HEK293 (cell line): ENCODE measurements around the gene LAMA1.

Experiments used
- CTCF ChIA-PET: fragments of 350-600 bp; formaldehyde crosslinking; extraction: SDS; loops from one replicate; lab custom pipeline; 2021; ENCODE audit warnings: antibody characterized with exemption; lab: Yijun Ruan, JAX
- POLR2A ChIA-PET: fragments of 300-600 bp; formaldehyde crosslinking; extraction: SDS; loops from one replicate; lab custom pipeline; 2020; ENCODE audit warnings: antibody characterized with exemption, inconsistent platforms; lab: Yijun Ruan, JAX
- H3K27ac ChIP-seq: fragments of 200-500 bp; sonication (Bioruptor generic); 2 replicates; pipeline ENCODE4 v1.5.1; 2014; ENCODE audit warnings: low read depth, low read length, control low read depth, inconsistent platforms; ENCODE audit errors: extremely low read depth
- H3K36me3 ChIP-seq, 2 experiments: fragments of 200-500 bp in 1 of 2; sonication (Bioruptor generic) in 1 of 2; 1 replicate in 1 of 2; 2 replicates in 1 of 2; pipeline ENCODE4 v1.5.1; 2014 to 2017; ENCODE audit warnings: inconsistent platforms in 2 of 2, low read length in 2 of 2; ENCODE audit not compliant: control insufficient read depth in 2 of 2, insufficient read depth in 1 of 2
- H3K4me1 ChIP-seq: fragments of 200-500 bp; sonication (Bioruptor generic); 2 replicates; pipeline ENCODE4 v1.5.1; 2014; ENCODE audit warnings: mild to moderate bottlenecking, low read length, inconsistent platforms; ENCODE audit not compliant: control insufficient read depth, insufficient read depth
- H3K4me3 ChIP-seq: 2 replicates; pipeline ENCODE4 v1.5.1; 2011; ENCODE audit warnings: low read depth, mild to moderate bottlenecking, control low read depth, low read length, moderate library complexity
- H3K9me3 ChIP-seq: fragments of 200-500 bp; sonication (Bioruptor generic); 2 replicates; pipeline ENCODE4 v1.5.1; 2014; ENCODE audit warnings: low read depth, low read length, inconsistent platforms; ENCODE audit not compliant: control insufficient read depth, insufficient read depth
- GLIS1 ChIP-seq: fragments of 450-650 bp; formaldehyde crosslinking; IDR thresholded peaks from 2 replicates; pipeline ENCODE4 v1.5.1; 2016; ENCODE audit warnings: missing biosample characterization, missing genetic modification characterization
- TRIM28 ChIP-seq: IDR thresholded peaks from 2 replicates; pipeline ENCODE4 v1.6.1; 2011; ENCODE audit warnings: low read length, control low read depth, borderline replicate concordance
- ZBTB44 ChIP-seq: fragments of 450-650 bp; IDR thresholded peaks from 2 replicates; pipeline ENCODE4 v1.5.1; 2018; ENCODE audit warnings: missing biosample characterization, mild to moderate bottlenecking, missing genetic modification characterization
- ZBTB48 ChIP-seq: fragments of 450-650 bp; formaldehyde crosslinking; IDR thresholded peaks from 2 replicates; pipeline ENCODE4 v1.5.1; 2016; ENCODE audit warnings: missing biosample characterization, missing genetic modification characterization
- ZFP3 ChIP-seq: fragments of 450-650 bp; formaldehyde crosslinking; IDR thresholded peaks from 2 replicates; pipeline ENCODE4 v1.5.1; 2016; ENCODE audit warnings: low read depth, missing biosample characterization, missing genetic modification characterization
- ZNF202 ChIP-seq: fragments of 450-650 bp; formaldehyde crosslinking; IDR thresholded peaks from 2 replicates; pipeline ENCODE4 v1.5.1; 2016; ENCODE audit warnings: missing biosample characterization, missing genetic modification characterization, borderline replicate concordance
- ZNF221 ChIP-seq: fragments of 450-650 bp; formaldehyde crosslinking; IDR thresholded peaks from 2 replicates; pipeline ENCODE4 v1.5.1; 2017; ENCODE audit warnings: missing biosample characterization, missing genetic modification characterization, borderline replicate concordance
- ZNF223 ChIP-seq: fragments of 450-650 bp; formaldehyde crosslinking; IDR thresholded peaks from 2 replicates; pipeline ENCODE4 v1.5.1; 2016; ENCODE audit warnings: missing biosample characterization, missing genetic modification characterization
- ZNF311 ChIP-seq: fragments of 450-650 bp; formaldehyde crosslinking; IDR thresholded peaks from 2 replicates; pipeline ENCODE4 v1.5.1; 2017; ENCODE audit warnings: missing biosample characterization, missing genetic modification characterization, borderline replicate concordance
- ZNF521 ChIP-seq: fragments of 450-650 bp; formaldehyde crosslinking; IDR thresholded peaks from 2 replicates; pipeline ENCODE4 v1.5.1; 2017; ENCODE audit warnings: missing biosample characterization, mild to moderate bottlenecking, missing genetic modification characterization
- ZNF610 ChIP-seq: fragments of 450-650 bp; formaldehyde crosslinking; IDR thresholded peaks from 2 replicates; pipeline ENCODE4 v1.5.1; 2016; ENCODE audit warnings: missing biosample characterization, missing genetic modification characterization, borderline replicate concordance
- ZNF658 ChIP-seq: fragments of 450-650 bp; formaldehyde crosslinking; IDR thresholded peaks from 2 replicates; pipeline ENCODE4; 2016; ENCODE audit warnings: missing biosample characterization, missing genetic modification characterization
- ZNF777 ChIP-seq: fragments of 450-650 bp; formaldehyde crosslinking; IDR thresholded peaks from 2 replicates; pipeline ENCODE4 v1.5.1; 2017; ENCODE audit warnings: missing biosample characterization, missing genetic modification characterization, borderline replicate concordance
- ZSCAN18 ChIP-seq: fragments of 450-650 bp; formaldehyde crosslinking; IDR thresholded peaks from 2 replicates; pipeline ENCODE4 v1.5.1; 2016; ENCODE audit warnings: missing biosample characterization, missing genetic modification characterization
- ZSCAN5A ChIP-seq: fragments of 450-650 bp; formaldehyde crosslinking; IDR thresholded peaks from 2 replicates; pipeline ENCODE4 v1.5.1; 2016; ENCODE audit warnings: missing biosample characterization, missing genetic modification characterization
- ZXDB ChIP-seq: fragments of 450-650 bp; formaldehyde crosslinking; IDR thresholded peaks from 2 replicates; pipeline ENCODE4 v1.5.1; 2016; ENCODE audit warnings: missing biosample characterization, missing genetic modification characterization
- TF ChIP-seq, protein P1 (sequence below): fragments of 450-650 bp; formaldehyde crosslinking; conservative IDR thresholded peaks from 2 replicates; pipeline ENCODE4 v1.5.1; 2016; ENCODE audit warnings: low read depth, missing biosample characterization, missing genetic modification characterization
- TF ChIP-seq, protein P2 (sequence below): fragments of 450-650 bp; formaldehyde crosslinking; IDR thresholded peaks from 2 replicates; pipeline ENCODE4 v1.5.1; 2016; ENCODE audit warnings: missing biosample characterization, missing genetic modification characterization
- TF ChIP-seq, protein P3 (sequence below): fragments of 450-650 bp; formaldehyde crosslinking; IDR thresholded peaks from 2 replicates; pipeline ENCODE4 v1.5.1; 2016; ENCODE audit warnings: missing biosample characterization, missing genetic modification characterization

LAMA1 gene

DNA sequence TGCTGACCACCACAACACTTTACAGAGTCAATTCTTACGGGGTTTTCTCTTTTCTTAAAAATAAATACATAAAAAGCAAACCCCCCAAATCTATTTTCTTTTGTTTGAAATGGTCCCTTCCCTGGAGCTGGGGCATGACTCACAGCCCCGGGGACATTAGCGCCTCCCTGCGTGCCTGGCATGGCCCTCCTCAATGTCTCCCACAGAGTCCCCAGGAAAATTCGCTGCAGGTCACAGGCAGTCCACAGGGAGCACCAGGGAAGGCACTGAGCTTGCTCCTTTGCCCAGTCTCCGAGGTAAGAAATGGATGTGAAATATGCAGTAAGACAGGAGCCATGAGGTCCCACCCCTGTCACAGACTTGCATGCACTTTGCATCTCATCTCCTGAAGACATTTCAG is 142.5 kb downstream of the LAMA1 start:
- Histone ChIP-seq H3K9me3 (no peaks in the 10 kb centered on the region), H3K27ac (no peak overlapping the region), H3K4me3 (no peak overlapping the region), H3K4me1 (no peaks in the 10 kb centered on the region), H3K36me3 (peaks cover 0 to 5% of the 10 kb centered on the region in 2 experiments; a peak in 1 of 3 replicates)
- ChIA-PET POLR2A (no interaction called here), CTCF (interaction anchor here (1.2 kb wide), 1 partner anchor 55 kb away, joined by 3 read pairs; no protein-coding TSS in a partner anchor)
- no peak for TF ChIP-seq ZNF223 (tag by site-specific recombination)
- peak; percentile 60 for TF ChIP-seq GLIS1 (tag by site-specific recombination)
- TF ChIP-seq ZNF521 (tag by site-specific recombination): no peak
- TF ChIP-seq ZSCAN18 (tag by site-specific recombination): no peak

GRCh38 chr18:6971823-6972478 is 145.6 kb downstream of the LAMA1 start:
- Histone ChIP-seq H3K4me3 (no peak overlapping the region), H3K27ac (no peak overlapping the region), H3K9me3 (no peaks in the 10 kb centered on the region), H3K4me1 (no peaks in the 10 kb centered on the region), H3K36me3 (peaks cover 0 to under 1% of the 10 kb centered on the region in 2 experiments; a peak in 1 of 3 replicates)
- CTCF ChIA-PET: interaction anchor here (0.6 to 0.8 kb wide), 2 partner anchors 9 to 15 kb away, joined by 3 read pairs; no protein-coding TSS in a partner anchor
- POLR2A ChIA-PET: no interaction called here
- TF ChIP-seq TRIM28 (no peak), ZNF221 (tag by site-specific recombination) (no peak), ZNF202 (tag by site-specific recombination) (no peak), ZSCAN5A (tag by site-specific recombination) (no peak), ZFP3 (tag by site-specific recombination) (no peak), ZXDB (tag by site-specific recombination) (no peak), ZBTB48 (no peak), ZBTB44 (tag by site-specific recombination) (no peak), ZNF610 (no peak), ZNF311 (no peak), ZNF777 (tag by site-specific recombination) (no peak), ZNF658 (tag by site-specific recombination) (no peak)
- TF ChIP-seq, protein P1, sequence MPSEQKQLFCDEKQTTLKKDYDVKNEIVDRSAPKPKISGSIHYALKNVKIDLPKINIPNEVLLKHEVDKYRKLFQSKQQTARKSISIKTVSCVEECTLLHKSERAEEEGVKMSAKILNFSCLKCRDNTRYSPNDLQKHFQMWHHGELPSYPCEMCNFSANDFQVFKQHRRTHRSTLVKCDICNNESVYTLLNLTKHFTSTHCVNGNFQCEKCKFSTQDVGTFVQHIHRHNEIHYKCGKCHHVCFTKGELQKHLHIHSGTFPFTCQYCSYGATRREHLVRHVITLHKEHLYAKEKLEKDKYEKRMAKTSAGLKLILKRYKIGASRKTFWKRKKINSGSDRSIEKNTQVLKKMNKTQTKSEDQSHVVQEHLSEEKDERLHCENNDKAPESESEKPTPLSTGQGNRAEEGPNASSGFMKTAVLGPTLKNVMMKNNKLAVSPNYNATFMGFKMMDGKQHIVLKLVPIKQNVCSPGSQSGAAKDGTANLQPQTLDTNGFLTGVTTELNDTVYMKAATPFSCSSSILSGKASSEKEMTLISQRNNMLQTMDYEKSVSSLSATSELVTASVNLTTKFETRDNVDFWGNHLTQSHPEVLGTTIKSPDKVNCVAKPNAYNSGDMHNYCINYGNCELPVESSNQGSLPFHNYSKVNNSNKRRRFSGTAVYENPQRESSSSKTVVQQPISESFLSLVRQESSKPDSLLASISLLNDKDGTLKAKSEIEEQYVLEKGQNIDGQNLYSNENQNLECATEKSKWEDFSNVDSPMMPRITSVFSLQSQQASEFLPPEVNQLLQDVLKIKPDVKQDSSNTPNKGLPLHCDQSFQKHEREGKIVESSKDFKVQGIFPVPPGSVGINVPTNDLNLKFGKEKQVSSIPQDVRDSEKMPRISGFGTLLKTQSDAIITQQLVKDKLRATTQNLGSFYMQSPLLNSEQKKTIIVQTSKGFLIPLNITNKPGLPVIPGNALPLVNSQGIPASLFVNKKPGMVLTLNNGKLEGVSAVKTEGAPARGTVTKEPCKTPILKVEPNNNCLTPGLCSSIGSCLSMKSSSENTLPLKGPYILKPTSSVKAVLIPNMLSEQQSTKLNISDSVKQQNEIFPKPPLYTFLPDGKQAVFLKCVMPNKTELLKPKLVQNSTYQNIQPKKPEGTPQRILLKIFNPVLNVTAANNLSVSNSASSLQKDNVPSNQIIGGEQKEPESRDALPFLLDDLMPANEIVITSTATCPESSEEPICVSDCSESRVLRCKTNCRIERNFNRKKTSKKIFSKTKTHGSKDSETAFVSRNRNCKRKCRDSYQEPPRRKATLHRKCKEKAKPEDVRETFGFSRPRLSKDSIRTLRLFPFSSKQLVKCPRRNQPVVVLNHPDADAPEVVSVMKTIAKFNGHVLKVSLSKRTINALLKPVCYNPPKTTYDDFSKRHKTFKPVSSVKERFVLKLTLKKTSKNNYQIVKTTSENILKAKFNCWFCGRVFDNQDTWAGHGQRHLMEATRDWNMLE (tag by site-specific recombination): no peak
- TF ChIP-seq, protein P2, sequence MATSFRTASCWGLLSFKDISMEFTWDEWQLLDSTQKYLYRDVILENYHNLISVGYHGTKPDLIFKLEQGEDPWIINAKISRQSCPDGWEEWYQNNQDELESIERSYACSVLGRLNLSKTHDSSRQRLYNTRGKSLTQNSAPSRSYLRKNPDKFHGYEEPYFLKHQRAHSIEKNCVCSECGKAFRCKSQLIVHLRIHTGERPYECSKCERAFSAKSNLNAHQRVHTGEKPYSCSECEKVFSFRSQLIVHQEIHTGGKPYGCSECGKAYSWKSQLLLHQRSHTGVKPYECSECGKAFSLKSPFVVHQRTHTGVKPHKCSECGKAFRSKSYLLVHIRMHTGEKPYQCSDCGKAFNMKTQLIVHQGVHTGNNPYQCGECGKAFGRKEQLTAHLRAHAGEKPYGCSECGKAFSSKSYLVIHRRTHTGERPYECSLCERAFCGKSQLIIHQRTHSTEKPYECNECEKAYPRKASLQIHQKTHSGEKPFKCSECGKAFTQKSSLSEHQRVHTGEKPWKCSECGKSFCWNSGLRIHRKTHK (tag by site-specific recombination): no peak
- TF ChIP-seq, protein P3, sequence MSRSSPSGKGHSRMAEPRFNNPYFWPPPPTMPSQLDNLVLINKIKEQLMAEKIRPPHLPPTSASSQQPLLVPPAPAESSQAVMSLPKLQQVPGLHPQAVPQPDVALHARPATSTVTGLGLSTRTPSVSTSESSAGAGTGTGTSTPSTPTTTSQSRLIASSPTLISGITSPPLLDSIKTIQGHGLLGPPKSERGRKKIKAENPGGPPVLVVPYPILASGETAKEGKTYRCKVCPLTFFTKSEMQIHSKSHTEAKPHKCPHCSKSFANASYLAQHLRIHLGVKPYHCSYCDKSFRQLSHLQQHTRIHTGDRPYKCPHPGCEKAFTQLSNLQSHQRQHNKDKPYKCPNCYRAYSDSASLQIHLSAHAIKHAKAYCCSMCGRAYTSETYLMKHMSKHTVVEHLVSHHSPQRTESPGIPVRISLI (tag by site-specific recombination): no peak
